Fibroblast of pulmonary artery (primary cell): ENCODE data around the gene ARHGDIA.
A peak's percentile ranks its signal among the peaks of the same experiment; 100 is the strongest.

Experiments used
- DNase-seq: peaks from one replicate; pipeline ENCODE4 v3.0.0-alpha.2; 2010; ENCODE audit warnings: low read depth
- H3K4me3 ChIP-seq: replicated peaks from 2 replicates; pipeline ENCODE4 v1.5.1; 2011; ENCODE audit warnings: low read depth, mild to moderate bottlenecking, control low read depth, low read length, moderate library complexity
- TF ChIP-seq, protein P1 (sequence below): IDR thresholded peaks from 2 replicates; pipeline ENCODE4 v1.5.1; 2011; ENCODE audit warnings: mild to moderate bottlenecking, control low read depth, low read length, inconsistent platforms; ENCODE audit errors: missing control alignments

ARHGDIA gene

DNA sequence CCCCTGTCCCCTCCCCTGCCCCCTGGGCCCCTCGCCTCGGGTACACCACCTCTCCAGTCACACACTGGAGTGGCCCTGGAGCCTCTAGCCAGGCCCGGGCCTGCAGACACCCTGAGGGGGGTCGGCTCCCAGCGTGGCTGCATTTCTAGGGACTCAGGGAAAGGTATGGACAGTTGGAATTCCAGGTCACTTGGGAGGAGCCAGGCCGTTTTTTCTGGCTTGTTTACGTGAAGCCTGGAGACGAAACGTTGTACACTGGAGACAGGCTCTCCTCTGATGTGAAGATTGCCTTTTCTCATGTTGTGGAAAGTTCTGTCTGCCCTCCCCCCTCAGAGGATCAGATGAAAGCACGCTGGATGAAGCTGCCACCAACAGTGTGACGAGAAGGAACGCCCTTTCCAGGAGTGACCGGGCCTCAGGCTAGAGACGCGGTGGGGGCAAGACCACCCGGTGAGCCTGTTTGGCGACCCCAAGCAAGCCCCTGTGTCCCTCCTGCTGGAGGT lies 32.3 kb downstream of the ARHGDIA start:
- H3K4me3 ChIP-seq: no peak overlapping the region
- DNase-seq: no peak
- TF ChIP-seq, protein P1, sequence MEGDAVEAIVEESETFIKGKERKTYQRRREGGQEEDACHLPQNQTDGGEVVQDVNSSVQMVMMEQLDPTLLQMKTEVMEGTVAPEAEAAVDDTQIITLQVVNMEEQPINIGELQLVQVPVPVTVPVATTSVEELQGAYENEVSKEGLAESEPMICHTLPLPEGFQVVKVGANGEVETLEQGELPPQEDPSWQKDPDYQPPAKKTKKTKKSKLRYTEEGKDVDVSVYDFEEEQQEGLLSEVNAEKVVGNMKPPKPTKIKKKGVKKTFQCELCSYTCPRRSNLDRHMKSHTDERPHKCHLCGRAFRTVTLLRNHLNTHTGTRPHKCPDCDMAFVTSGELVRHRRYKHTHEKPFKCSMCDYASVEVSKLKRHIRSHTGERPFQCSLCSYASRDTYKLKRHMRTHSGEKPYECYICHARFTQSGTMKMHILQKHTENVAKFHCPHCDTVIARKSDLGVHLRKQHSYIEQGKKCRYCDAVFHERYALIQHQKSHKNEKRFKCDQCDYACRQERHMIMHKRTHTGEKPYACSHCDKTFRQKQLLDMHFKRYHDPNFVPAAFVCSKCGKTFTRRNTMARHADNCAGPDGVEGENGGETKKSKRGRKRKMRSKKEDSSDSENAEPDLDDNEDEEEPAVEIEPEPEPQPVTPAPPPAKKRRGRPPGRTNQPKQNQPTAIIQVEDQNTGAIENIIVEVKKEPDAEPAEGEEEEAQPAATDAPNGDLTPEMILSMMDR: no peak

DNA sequence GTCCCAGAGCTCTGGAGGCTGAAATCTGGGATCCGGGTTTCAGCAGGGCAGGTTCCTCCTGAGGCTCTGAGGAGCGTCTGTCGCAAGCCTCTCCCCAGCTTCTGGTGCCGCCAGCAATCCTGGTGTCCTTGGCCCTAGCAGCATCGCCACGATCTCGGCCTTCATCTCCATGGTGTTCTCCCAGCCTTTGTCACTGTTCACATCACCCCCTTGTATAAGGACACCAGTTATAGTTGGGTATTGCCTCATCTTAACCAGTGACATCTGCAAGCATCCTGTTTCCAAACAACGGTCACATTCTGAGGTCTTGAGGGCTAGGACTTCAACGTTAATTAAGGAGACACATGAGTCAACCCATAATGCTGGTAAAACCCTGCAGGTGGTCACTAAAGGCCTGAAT lies 33.5 kb downstream of the ARHGDIA start:
- TF ChIP-seq, protein P1: no peak
- no peak overlapping the region for H3K4me3 ChIP-seq
- DNase-seq: no peak

DNA sequence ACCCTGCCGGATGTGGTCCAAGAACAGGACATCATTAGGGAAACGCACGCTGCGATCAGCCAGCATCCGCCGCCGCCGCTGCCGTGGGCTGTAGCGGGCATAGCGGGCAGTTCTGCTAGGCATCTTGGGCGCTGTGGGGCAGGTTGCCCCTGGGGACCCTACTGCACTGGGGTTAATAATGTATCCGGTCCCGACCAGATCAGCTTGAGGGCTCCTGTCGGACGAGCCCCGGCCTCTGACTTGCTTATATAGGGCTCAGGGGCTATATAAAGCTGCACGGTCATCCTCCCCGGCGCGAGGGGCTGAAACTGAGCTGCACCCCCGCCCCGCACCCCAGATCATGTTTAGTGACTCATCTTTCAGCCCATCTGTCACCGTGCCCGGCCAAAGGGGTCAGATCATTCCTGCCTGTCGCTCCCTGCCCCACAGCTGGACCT lies 36.3 kb downstream of the ARHGDIA start, which contains the start of gene PPP1R27:
TSS of gene PPP1R27 (minus strand) at position 220 of the 437 bp plus-strand sequence. CDS start at position 123, 97 bp downstream.
- TF ChIP-seq, protein P1: no peak
- DNase-seq: no peak
- peak within 1 kb of the TSS; percentile 76 for H3K4me3 ChIP-seq

DNA sequence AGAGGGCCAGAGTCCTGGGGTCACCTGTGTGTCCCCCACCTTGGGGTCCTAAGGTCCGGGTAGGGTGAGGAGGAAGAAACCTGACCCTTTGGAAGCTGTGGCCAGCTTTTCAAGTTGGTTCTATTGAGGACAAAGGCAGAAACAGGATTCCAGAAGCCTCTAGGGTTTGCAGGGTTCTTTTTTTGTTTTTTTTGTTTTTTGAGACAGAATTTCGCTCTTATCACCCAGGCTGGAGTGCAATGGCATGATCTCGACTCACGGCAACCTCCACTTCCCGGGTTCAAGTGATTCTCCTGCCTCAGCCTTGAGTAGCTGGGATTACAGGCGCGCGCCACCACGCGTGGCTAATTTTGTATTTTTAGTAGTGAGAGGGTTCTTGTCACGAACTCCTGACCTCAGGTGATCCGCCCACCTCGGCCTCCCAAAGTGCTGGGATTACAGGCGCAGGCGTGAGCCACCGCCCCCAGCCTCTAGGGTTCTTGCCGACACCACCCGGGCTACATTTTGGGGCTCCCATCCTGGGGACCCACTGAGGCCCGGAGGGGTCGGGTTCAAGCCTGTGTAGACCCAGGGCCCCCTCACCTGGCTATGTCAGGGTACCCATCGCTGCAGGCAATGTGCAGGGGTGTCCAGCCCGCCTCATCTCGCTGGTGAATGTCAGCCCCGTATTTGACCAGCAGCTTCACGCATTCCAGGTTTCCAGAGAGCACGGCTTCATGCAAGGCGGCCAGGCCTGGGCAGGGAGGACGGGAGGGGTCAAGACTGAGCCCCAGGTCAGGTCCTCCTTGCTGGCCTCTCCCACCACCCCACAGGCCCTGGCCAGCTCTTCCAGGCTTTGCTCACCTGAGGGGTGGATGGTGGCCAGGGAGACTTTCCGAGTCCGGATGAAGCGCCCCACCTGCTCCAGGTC lies 37.0 kb downstream of the ARHGDIA start:
- H3K4me3 ChIP-seq: peak overlapping the region; percentile 76
- TF ChIP-seq, protein P1: no peak
- no peak for DNase-seq

DNA sequence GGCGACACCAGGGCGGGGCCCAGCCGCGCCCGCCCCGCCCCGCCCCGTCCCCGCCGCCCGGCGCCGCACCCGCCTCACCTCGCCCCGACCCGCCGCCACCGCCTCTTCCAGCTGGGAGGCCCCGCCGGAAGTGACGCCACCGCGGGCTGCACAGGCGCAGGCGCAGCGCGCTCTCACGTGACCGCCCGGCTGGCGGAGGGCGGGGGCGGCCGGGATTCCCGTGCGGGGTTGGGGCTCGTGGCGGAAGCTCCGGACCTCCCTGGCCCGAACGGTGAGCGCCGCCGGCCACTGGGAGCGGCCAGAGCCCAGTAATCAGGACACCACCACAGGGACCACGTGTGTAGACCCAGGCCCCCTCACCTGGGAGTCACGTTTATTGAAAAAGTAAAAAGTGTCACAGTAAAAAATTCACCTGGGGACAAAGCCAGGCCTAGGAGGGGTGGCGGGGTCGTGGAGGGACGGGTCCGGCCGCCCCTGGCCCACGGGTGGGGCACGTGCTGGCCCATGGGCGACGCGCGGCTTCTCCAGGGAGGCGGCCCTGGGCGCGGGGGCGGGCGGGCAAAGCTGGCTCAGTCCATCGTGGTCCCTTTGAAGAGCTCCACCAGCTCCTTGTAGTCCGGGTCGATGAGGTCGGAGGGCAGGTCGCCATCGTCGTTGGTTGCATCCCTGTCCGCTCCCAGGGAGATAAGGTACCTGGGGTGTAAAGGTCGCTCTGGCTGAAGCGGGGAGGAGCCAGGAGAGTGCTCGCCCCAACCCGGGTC lies 37.8 kb downstream of the ARHGDIA start, which contains the start of gene MCRIP1:
TSS of gene MCRIP1 (minus strand) at position 132 of the 761 bp plus-strand sequence. CDS start 8,785 bp downstream, outside the sequence.
- TF ChIP-seq, protein P1: no peak
- DNase-seq: peak; percentile 93
- peak within 1 kb of the TSS; percentile 76 for H3K4me3 ChIP-seq

DNA sequence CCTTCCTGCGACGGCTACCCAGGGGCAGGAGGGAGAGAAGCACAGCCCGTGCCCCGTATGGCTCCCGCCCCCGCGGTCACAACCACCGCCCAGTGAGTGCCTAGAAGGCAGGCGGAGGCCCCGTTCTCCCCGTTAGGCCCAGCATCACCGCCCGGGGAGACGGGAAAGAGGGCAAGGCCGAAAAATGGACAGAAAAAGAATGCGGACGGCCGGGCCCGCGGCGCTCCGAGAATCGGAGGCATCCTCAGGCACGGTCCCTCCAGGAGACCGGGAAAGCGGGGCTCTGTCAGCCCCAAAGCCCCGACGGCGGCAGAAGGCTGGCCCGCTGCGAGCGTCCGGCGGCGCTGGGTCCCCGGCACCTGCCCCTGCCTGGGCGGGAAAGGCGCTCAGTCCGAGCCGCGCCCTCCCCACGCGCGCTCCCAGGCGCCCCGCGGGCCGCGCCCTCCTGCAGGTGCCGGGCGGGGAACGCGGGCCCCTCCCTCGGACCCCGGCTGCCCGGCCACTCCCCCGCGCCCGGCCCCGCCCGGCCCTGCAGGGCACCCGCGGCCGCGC lies 38.5 kb downstream of the ARHGDIA start:
- DNase-seq: no peak
- TF ChIP-seq, protein P1: no peak
- H3K4me3 ChIP-seq: peak overlapping the region; percentile 72
